T-helper 2 cell (primary cell): ENCODE data around the gene MMP28.

Experiments used
- DNase-seq, 5 experiments: peaks; one replicate each; pipeline versions ENCODE4 v3.0.0 to v3.0.0-alpha.2; 2012 to 2022

The MMP28 gene

GRCh38 chr17:35797918-35798317 is 2.5 kb upstream of the MMP28 start:
- DNase-seq, result no peak

GRCh38 chr17:35797370-35797769 is 1.9 kb upstream of the MMP28 start:
- no peak for DNase-seq

GRCh38 chr17:35796942-35797341 is 1.5 kb upstream of the MMP28 start:
- no peak for DNase-seq

GRCh38 chr17:35795871-35796265 is 427 bp upstream of the MMP28 start:
- no peak for DNase-seq

GRCh38 chr17:35793257-35793656 is 2.2 kb downstream of the MMP28 start:
- no peak for DNase-seq

GRCh38 chr17:35791681-35792350 is 3.6 kb downstream of the MMP28 start:
- no peak for DNase-seq

GRCh38 chr17:35790841-35791240 is 4.6 kb downstream of the MMP28 start:
- DNase-seq, result no peak

- DNase-seq, result no peak
Observed at GRCh38 chr17:35788477-35789368, 6.7 kb downstream of the MMP28 start.

- DNase-seq, result no peak
Observed at GRCh38 chr17:35786941-35787432, 8.5 kb downstream of the MMP28 start.

- no peak for DNase-seq
Observed at GRCh38 chr17:35784895-35785294, 10.5 kb downstream of the MMP28 start.

- no peak for DNase-seq
Observed at GRCh38 chr17:35780950-35781349, 14.5 kb downstream of the MMP28 start.

GRCh38 chr17:35778641-35779196 is 16.7 kb downstream of the MMP28 start:
- no peak for DNase-seq

- no peak for DNase-seq
Observed at GRCh38 chr17:35775583-35775982, 19.9 kb downstream of the MMP28 start.

GRCh38 chr17:35775039-35775438 is 20.4 kb downstream of the MMP28 start:
- no peak for DNase-seq

- DNase-seq, result no peak
Observed at GRCh38 chr17:35774499-35774898, 20.9 kb downstream of the MMP28 start.

GRCh38 chr17:35773679-35774425 is 21.6 kb downstream of the MMP28 start:
- DNase-seq, result no peak

- DNase-seq, result no peak
Observed at GRCh38 chr17:35773129-35773528, 22.3 kb downstream of the MMP28 start.

- DNase-seq, result no peak
Observed at GRCh38 chr17:35769895-35770486, 25.4 kb downstream of the MMP28 start.

- DNase-seq, result no peak
Observed at GRCh38 chr17:35768797-35769196, 26.6 kb downstream of the MMP28 start.

GRCh38 chr17:35766903-35767510 is 28.4 kb downstream of the MMP28 start:
- DNase-seq, result peak in 1 of 5 experiments; percentile 28

- no peak for DNase-seq
Observed at GRCh38 chr17:35766489-35766877, 29.0 kb downstream of the MMP28 start.
